H1 (cell line): ENCODE measurements around the gene CABP2. TPM values are rescaled to one million over a fixed set of nuclear protein-coding genes. Genes with fewer than 3 reads are reported as not detected.

Experiments used
- BCL11A ChIP-seq, 2 experiments: IDR thresholded peaks; one replicate each; pipeline ENCODE4 v1.6.1; 2011; ENCODE audit warnings: low read depth in 2 of 2, low read length in 2 of 2, mild to moderate bottlenecking in 2 of 2
- CHD7 ChIP-seq: fragments of 300-600 bp; sonication (generic); IDR thresholded peaks from 2 replicates; pipeline ENCODE4 v1.7.1; 2012; ENCODE audit warnings: low read length, moderate library complexity, mild to moderate bottlenecking, inconsistent platforms; ENCODE audit not compliant: insufficient replicate concordance
- JUND ChIP-seq: IDR thresholded peaks from 2 replicates; pipeline ENCODE4 v1.6.1; 2011; ENCODE audit warnings: mild to moderate bottlenecking, improper control_type of control experiment, low read length
- PHF8 ChIP-seq: fragments of 200-600 bp; sonication (generic); conservative IDR thresholded peaks from 2 replicates; pipeline ENCODE4 v1.7.1; 2012; ENCODE audit warnings: low read depth, mild to moderate bottlenecking, inconsistent platforms, low read length, moderate library complexity
- POLR2A ChIP-seq, 2 experiments: IDR thresholded peaks; 1 replicate in 1 of 2; 2 replicates in 1 of 2; pipeline ENCODE4 v1.6.1; 2011; ENCODE audit warnings: low read depth in 2 of 2, low read length in 2 of 2, mild to moderate bottlenecking in 2 of 2; ENCODE audit errors: control extremely low read depth in 1 of 2
- RAD21 ChIP-seq, 2 experiments: IDR thresholded peaks in 1 of 2; conservative IDR thresholded peaks in 1 of 2; 2 replicates each; pipeline ENCODE4 v1.6.1; 2011; ENCODE audit warnings: low read depth in 2 of 2, low read length in 2 of 2, improper control_type of control experiment in 1 of 2, inconsistent platforms in 1 of 2, mild to moderate bottlenecking in 1 of 2, moderate library complexity in 1 of 2
- RFX5 ChIP-seq: IDR thresholded peaks from 2 replicates; pipeline ENCODE4 v1.6.1; 2011; ENCODE audit warnings: low read depth, low read length, improper control_type of control experiment, borderline replicate concordance
- polyA plus RNA-seq, 7 experiments: library from polyadenylated mRNA; depleted of rRNA in 3 of 7; stranded (reverse) in 5 of 7; unstranded in 2 of 7; fragments of >200 nt in 5 of 7; fragments of 200-250 nt in 2 of 7; gene quantifications; 1 replicate in 5 of 7; 2 replicates in 1 of 7; 4 replicates in 1 of 7; pipeline versions ENCODE4 v1.2.1 to v1.2.3, GENCODE V29; 2011 to 2013; ENCODE audit warnings: missing spikeins in 2 of 7, mixed read lengths in 2 of 7
- total RNA-seq: library from RNA; stranded (reverse); fragmentation: NEBNext Ultra II Directional; extraction: Animal tissue kit (Norgen Biotek cat#: 25700); gene quantifications from 2 replicates; pipeline ENCODE4 v1.2.1, GENCODE V29; 2021

Gene CABP2
- total and polyA plus RNA-seq, 2 of the 8 experiments (the other 6 are each of a cell fraction or from before 2014, with no cell fraction given) = not detected

GRCh38 chr11:67551127-67551526, 27.9 kb upstream of the CABP2 start (continued):
- TF ChIP-seq CHD7 = no peak
- no peak for TF ChIP-seq RFX5
- TF ChIP-seq RAD21 (IDR thresholded peaks at IDR 0.05 in 1 of 2, conservative IDR thresholded peaks at IDR 0.05 in 1 of 2; ENCODE audit: low read depth in 2 of 2, low read length in 2 of 2) = no peak
- no peak for TF ChIP-seq BCL11A (IDR thresholded peaks at IDR 0.05; ENCODE audit: low read depth in 2 of 2, low read length in 2 of 2)
- no peak for TF ChIP-seq POLR2A (IDR thresholded peaks at IDR 0.05; ENCODE audit: control extremely low read depth in 1 of 2, low read depth in 2 of 2, low read length in 2 of 2)
- no peak for TF ChIP-seq PHF8
- TF ChIP-seq JUND = no peak
- TF ChIP-seq, all 59 proteins: peak for 0
